ENCODE results near the gene TFF2.

DNA sequence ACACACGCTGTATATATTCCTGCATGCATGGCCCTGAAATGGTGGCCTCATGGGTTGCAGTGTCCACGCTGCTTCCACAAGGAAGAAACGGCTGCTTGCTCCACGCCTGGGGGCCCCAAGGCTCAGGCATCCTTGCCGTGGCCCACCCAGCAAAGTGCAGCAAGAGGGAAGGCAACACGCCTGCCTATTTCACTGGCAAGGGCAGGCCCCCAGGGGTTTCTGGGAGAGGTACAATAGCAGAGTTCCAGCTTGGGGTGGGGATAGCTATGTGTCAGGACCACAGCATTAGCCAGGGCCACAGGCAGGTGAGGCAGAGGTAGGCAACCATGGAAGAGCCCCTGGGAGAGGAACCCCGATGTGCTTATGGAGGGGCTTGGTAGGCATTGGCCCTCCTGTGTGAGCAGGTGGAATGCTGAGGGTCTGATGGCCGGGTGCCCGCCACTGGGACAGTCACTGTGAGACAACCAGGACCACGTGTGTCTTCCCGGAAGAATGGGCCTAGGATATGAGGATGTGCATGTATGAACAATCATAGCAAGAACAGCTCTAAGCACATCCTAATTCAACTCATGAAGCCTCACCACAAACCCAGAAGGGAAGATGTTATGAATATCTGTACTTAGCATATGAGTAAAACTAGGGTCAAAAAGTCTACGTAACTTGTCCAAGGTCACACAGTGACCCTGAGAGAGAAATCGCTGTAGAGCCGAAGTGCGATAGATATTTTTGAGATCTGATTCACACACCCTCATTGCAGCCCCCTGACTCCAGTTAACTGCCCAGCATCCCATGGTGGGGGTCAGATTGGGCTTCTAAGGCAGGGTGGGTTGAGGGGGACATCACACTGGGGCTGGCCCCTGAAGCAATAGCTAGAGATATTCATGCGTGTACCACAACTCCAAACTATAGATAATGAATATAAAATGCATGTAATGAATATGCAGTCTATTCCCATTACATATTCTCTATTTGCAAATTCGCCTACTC, 11.8 kb downstream of the TFF2 start:
- TF ChIP-seq CTCF (IDR thresholded peaks at IDR 0.05) (no peak), POLR2A (IDR thresholded peaks at IDR 0.05) (no peak), POLR2AphosphoS5 (IDR thresholded peaks at IDR 0.05) (no peak)
